GM21723 (cell line): ENCODE data around the gene ARL13A.
A peak's percentile ranks its signal among the peaks of the same experiment; 100 is the strongest.
"Not testable (repeated sequence)": the region's sequence is repeated elsewhere in the genome, so short reads cannot be mapped to it uniquely, and the experiment has no call there.

ENCODE experiments used
- ATAC-seq: cut with Tn5 transposase; IDR thresholded peaks from one replicate; pipeline ENCODE4 v1.9.1; 2021; ENCODE audit warnings: mild to moderate bottlenecking, moderate library complexity; ENCODE audit not compliant: unreplicated experiment

Gene ARL13A

GRCh38 chrX:100984818-100985217 lies 15.3 kb downstream of the ARL13A start:
- ATAC-seq, result no peak

- ATAC-seq, result no peak
Measured at GRCh38 chrX:100990139-100990538, 20.6 kb downstream of the ARL13A start.

GRCh38 chrX:100994352-100995281 lies 25.1 kb downstream of the ARL13A start:
- ATAC-seq, result peak; percentile 87

- no peak for ATAC-seq
Measured at GRCh38 chrX:100995469-100995868, 26.0 kb downstream of the ARL13A start.

- no peak for ATAC-seq
Measured at GRCh38 chrX:100999451-100999850, 29.9 kb downstream of the ARL13A start.

GRCh38 chrX:101009090-101009489 lies 39.6 kb downstream of the ARL13A start:
- no peak for ATAC-seq

- ATAC-seq, result not testable (repeated sequence)
Measured at GRCh38 chrX:101012031-101012430, 42.5 kb downstream of the ARL13A start.

- no peak for ATAC-seq
Measured at GRCh38 chrX:101022020-101022419, 52.5 kb downstream of the ARL13A start.

GRCh38 chrX:101025126-101025525 lies 55.6 kb downstream of the ARL13A start:
- no peak for ATAC-seq

GRCh38 chrX:101028562-101028961 lies 59.1 kb downstream of the ARL13A start:
- ATAC-seq, result no peak

GRCh38 chrX:101029665-101030064 lies 60.2 kb downstream of the ARL13A start:
- ATAC-seq, result no peak

- ATAC-seq, result no peak
Measured at GRCh38 chrX:101037231-101037630, 67.7 kb downstream of the ARL13A start.

- ATAC-seq, result no peak
Measured at GRCh38 chrX:101040197-101040596, 70.7 kb downstream of the ARL13A start.
